ENCODE measurements around the gene ZNF2.

DNA sequence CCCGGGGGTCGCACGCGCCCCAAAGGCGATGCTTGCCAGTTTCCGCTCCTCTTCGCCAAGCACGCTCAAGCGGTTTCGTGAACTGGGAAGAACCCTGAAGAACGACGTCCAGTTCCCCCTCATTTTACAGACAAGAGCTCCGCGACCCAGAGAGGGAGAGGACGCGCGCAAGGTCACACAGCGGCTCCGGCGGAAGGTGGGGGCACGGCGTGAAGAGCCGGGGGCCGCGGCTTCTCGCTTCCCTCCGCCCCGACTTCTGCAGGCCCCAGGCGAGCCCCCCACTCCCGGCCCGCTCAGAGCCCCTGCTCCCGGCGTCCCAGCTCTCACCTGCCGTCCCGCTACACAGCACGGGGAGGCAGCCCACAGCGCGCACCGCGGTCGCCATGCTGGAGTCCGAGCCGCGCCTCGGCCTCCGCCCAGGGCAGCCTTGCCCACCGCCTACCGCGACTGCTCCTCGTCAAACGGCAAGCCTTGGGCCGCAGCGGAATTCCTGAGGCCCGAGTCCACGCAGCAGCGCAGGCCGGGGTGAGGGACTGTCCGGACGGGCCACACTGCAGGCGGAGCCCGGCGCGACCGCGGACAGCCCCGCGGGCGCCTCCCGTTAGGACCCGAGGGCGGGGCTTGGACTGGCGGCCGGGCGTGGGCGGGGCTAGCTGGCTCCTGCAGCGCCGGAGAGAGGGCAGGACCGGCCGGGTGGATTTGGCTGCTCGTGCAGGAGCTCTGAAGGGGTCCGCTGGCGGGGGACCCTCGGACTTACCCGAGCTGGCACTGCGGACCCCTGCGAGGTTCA, 44.0 kb upstream of the ZNF2 start, which contains the start of gene MRPS5:
- TF ChIP-seq GATA3 (IDR thresholded peaks at IDR 0.05; ENCODE audit: low read depth, low read length) (no peak), GATA2 (IDR thresholded peaks at IDR 0.05; ENCODE audit: low read depth, low read length) (no peak)

Measured in SH-SY5Y (cell line).